GM12892 (cell line): ENCODE results near the gene NGLY1.

ENCODE experiments used
- POLR2A ChIP-seq: IDR thresholded peaks from 2 replicates; pipeline ENCODE4 v1.6.1; 2011; ENCODE audit warnings: low read depth, low read length, control low read depth
- TAF1 ChIP-seq: IDR thresholded peaks from 2 replicates; pipeline ENCODE4 v1.6.1; 2011; ENCODE audit warnings: low read depth, mild to moderate bottlenecking, control low read depth, low read length, borderline replicate concordance

DNA sequence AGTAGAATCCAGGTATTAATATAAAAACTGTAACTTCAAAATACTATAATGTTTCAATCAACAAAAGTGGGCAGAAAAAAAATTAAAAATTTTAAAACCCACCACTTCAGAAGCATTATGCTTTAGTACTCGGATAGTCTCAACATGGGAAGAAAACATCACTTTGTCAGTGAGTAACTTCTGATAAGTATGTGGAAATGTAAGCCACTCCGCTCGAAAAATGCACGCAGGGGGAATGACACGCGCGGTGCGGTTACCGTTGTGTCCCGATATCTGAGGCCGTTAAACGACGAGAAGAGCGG, 656 bp downstream of the NGLY1 start:
- no peak for TF ChIP-seq POLR2A
- no peak for TF ChIP-seq TAF1
